RKO (cell line): ENCODE measurements around the gene GTPBP10.
"Not testable (repeated sequence)": the region's sequence is repeated elsewhere in the genome, so short reads cannot be mapped to it uniquely, and the experiment has no call there.

ENCODE experiments used
- DNase-seq: peaks from one replicate; pipeline ENCODE4 v3.0.0-alpha.2; 2016; ENCODE audit warnings: low spot score

The GTPBP10 gene

GRCh38 chr7:90346336-90347125, at the start of gene GTPBP10:
GTPBP10 (plus strand) TSS chr7:90346716; CDS start chr7:90346742, 26 bp downstream.
- DNase-seq, result peak; percentile 99

- peak; percentile 92 for DNase-seq
Measured at GRCh38 chr7:90298145-90299038, 48.1 kb upstream of the GTPBP10 start.

GRCh38 chr7:90303241-90303640, 43.3 kb upstream of the GTPBP10 start:
- DNase-seq, result no peak

GRCh38 chr7:90309872-90310271, 36.6 kb upstream of the GTPBP10 start:
- DNase-seq, result no peak

GRCh38 chr7:90311175-90311574, 35.3 kb upstream of the GTPBP10 start:
- DNase-seq, result no peak

GRCh38 chr7:90312745-90313144, 33.8 kb upstream of the GTPBP10 start:
- DNase-seq, result peak; percentile 37

GRCh38 chr7:90313907-90314306, 32.6 kb upstream of the GTPBP10 start:
- DNase-seq, result no peak

GRCh38 chr7:90320014-90320413, 26.5 kb upstream of the GTPBP10 start:
- DNase-seq, result no peak

- DNase-seq, result no peak
Measured at GRCh38 chr7:90320418-90320800, 26.1 kb upstream of the GTPBP10 start.

GRCh38 chr7:90320801-90321494, 25.6 kb upstream of the GTPBP10 start, which contains the start of gene FAM237B:
FAM237B (minus strand) TSS chr7:90321304; CDS start chr7:90319748, 1,556 bp downstream.
- DNase-seq, result no peak

- DNase-seq, result no peak
Measured at GRCh38 chr7:90322837-90323236, 23.7 kb upstream of the GTPBP10 start.

- no peak for DNase-seq
Measured at GRCh38 chr7:90326500-90326899, 20.0 kb upstream of the GTPBP10 start.

GRCh38 chr7:90334193-90334843, 12.2 kb upstream of the GTPBP10 start:
- DNase-seq, result no peak

- DNase-seq, result not testable (repeated sequence)
Measured at GRCh38 chr7:90334926-90335325, 11.6 kb upstream of the GTPBP10 start.

GRCh38 chr7:90337106-90337505, 9.4 kb upstream of the GTPBP10 start:
- DNase-seq, result no peak

GRCh38 chr7:90345016-90345415, 1.5 kb upstream of the GTPBP10 start:
- DNase-seq, result no peak

- peak; percentile 41 for DNase-seq
Measured at GRCh38 chr7:90345595-90346335, 751 bp upstream of the GTPBP10 start.

- peak; percentile 32 for DNase-seq
Measured at GRCh38 chr7:90347759-90348158, 1.2 kb downstream of the GTPBP10 start.

GRCh38 chr7:90349305-90349704, 2.8 kb downstream of the GTPBP10 start:
- DNase-seq, result no peak

- DNase-seq, result not testable (repeated sequence)
Measured at GRCh38 chr7:90350032-90350431, 3.5 kb downstream of the GTPBP10 start.

- DNase-seq, result no peak
Measured at GRCh38 chr7:90351987-90352386, 5.5 kb downstream of the GTPBP10 start.
